ENCODE data around the gene SYNGR3.

DNA sequence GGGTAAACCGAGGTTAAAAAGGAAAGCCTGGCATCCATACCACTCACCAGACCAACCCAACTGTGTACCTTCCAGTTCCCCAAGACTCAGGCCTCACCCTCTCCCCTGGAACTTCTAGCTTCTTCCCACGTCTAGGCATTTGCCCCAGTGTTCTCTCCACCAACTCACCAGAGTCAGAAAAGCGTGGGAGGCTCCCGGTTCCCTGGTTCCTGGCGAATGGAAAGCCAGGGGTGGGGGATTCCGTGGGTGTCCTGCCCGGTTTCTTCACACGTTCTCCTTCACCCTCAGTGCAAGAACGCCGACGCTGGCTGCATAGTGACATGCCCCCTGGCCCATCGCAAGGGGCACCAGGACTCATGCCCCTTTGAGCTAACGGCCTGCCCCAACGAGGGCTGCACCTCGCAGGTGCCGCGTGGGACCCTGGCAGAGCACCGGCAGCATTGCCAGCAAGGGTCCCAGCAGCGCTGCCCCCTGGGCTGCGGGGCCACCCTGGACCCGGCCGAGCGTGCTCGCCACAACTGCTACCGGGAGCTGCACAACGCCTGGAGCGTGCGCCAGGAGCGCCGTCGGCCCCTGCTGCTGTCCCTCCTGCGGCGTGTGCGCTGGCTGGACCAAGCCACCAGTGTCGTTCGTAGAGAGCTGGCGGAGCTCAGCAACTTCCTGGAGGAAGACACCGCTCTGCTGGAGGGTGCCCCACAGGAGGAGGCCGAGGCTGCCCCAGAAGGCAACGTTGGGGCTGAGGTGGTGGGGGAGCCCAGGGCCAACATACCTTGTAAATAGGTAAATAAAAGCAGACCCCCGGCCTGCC is 21.4 kb upstream of the SYNGR3 start:
- TF ChIP-seq, protein P1, sequence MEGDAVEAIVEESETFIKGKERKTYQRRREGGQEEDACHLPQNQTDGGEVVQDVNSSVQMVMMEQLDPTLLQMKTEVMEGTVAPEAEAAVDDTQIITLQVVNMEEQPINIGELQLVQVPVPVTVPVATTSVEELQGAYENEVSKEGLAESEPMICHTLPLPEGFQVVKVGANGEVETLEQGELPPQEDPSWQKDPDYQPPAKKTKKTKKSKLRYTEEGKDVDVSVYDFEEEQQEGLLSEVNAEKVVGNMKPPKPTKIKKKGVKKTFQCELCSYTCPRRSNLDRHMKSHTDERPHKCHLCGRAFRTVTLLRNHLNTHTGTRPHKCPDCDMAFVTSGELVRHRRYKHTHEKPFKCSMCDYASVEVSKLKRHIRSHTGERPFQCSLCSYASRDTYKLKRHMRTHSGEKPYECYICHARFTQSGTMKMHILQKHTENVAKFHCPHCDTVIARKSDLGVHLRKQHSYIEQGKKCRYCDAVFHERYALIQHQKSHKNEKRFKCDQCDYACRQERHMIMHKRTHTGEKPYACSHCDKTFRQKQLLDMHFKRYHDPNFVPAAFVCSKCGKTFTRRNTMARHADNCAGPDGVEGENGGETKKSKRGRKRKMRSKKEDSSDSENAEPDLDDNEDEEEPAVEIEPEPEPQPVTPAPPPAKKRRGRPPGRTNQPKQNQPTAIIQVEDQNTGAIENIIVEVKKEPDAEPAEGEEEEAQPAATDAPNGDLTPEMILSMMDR (conservative IDR thresholded peaks at IDR 0.05 in 1 of 2, IDR thresholded peaks at IDR 0.05 in 1 of 2; ENCODE audit: low read depth in 1 of 2, low read length in 2 of 2), result no peak
- TF ChIP-seq EZH2 (IDR thresholded peaks at IDR 0.05; ENCODE audit: low read length, missing control alignments), result no peak

All from fibroblast of lung (primary cell).